Endothelial cell of umbilical vein (primary cell): ENCODE measurements around the gene CBL. TPM values are rescaled to one million over a fixed set of nuclear protein-coding genes. Genes with fewer than 3 reads are reported as not detected.

Experiments used
- BruUV-seq: library from RNA; stranded (reverse); fragments of 400-500 nt; replicated peaks from 2 replicates; lab custom pipeline; 2021; lab: Mats Ljungman, UMichigan
- CTCF ChIA-PET: fragments of 300-600, 350-600 bp; sonication (Branson Sonifier 250); formaldehyde crosslinking; loops from one replicate; lab custom pipeline; 2021; ENCODE audit warnings: antibody characterized with exemption, inconsistent platforms; lab: Charles Lee
- POLR2A ChIA-PET: fragments of 300-600, 350-600 bp; sonication (Branson Sonifier 250); formaldehyde crosslinking; loops from one replicate; lab custom pipeline; 2021; ENCODE audit warnings: antibody characterized with exemption, inconsistent platforms; lab: Charles Lee
- DNase-seq: peaks from one replicate; pipeline ENCODE4 v3.0.0-alpha.2; 2011; ENCODE audit warnings: low read depth, low spot score
- FAIRE-seq: peaks from 2 replicates; lab custom pipeline; 2011; peaks lifted over from hg19 to GRCh38; lab: Jason Lieb, UNC
- H2AFZ ChIP-seq: 2 replicates; pipeline ENCODE4 v1.6.0; 2012; ENCODE audit warnings: low read depth, low read length, control low read depth, inconsistent platforms
- H3K27ac ChIP-seq: 2 replicates; pipeline ENCODE4 v1.5.1; 2011; ENCODE audit warnings: low read depth, mild to moderate bottlenecking, control low read depth, low read length, moderate library complexity; ENCODE audit not compliant: insufficient read depth
- H3K27me3 ChIP-seq, 2 experiments: 2 replicates each; pipeline versions ENCODE4 v1.6.0 to v1.6.1; 2011; ENCODE audit warnings: low read length in 2 of 2, mixed read lengths in 1 of 2; ENCODE audit not compliant: control insufficient read depth in 2 of 2, insufficient read depth in 2 of 2
- H3K36me3 ChIP-seq, 2 experiments: 2 replicates in 1 of 2; 3 replicates in 1 of 2; pipeline ENCODE4 v1.5.1; 2011; ENCODE audit warnings: low read length in 2 of 2, mild to moderate bottlenecking in 1 of 2, moderate library complexity in 1 of 2; ENCODE audit not compliant: control insufficient read depth in 2 of 2, insufficient read depth in 2 of 2; ENCODE audit errors: extremely low read depth in 1 of 2
- H3K4me1 ChIP-seq: 3 replicates; pipeline ENCODE4 v1.5.1; 2011; ENCODE audit warnings: mild to moderate bottlenecking, low read length; ENCODE audit not compliant: control insufficient read depth, insufficient read depth; ENCODE audit errors: extremely low read depth
- H3K4me2 ChIP-seq: 2 replicates; pipeline ENCODE4 v1.6.1; 2011; ENCODE audit warnings: low read length, control low read depth, mixed read lengths; ENCODE audit not compliant: insufficient read depth
- H3K4me3 ChIP-seq, 3 experiments: fragments of 200-600 bp in 1 of 3; sonication (generic), shearing (Covaris generic) in 1 of 3; replicated peaks in 1 of 3; 2 replicates each; pipeline ENCODE4 v1.5.1; 2011 to 2016; ENCODE audit warnings: control low read depth in 3 of 3, low read length in 3 of 3, mild to moderate bottlenecking in 2 of 3, inconsistent platforms in 1 of 3, low read depth in 1 of 3, moderate library complexity in 1 of 3; ENCODE audit not compliant: insufficient read depth in 1 of 3
- H3K79me2 ChIP-seq: 2 replicates; pipeline ENCODE4 v1.6.0; 2012; ENCODE audit warnings: low read length, inconsistent platforms; ENCODE audit not compliant: control insufficient read depth, insufficient read depth
- H3K9ac ChIP-seq: replicated peaks from 2 replicates; pipeline ENCODE3; 2011; ENCODE audit warnings: low read length, control low read depth; ENCODE audit not compliant: insufficient read depth; ENCODE audit errors: extremely low read depth
- H3K9me1 ChIP-seq: replicated peaks from 3 replicates; pipeline ENCODE4 v1.6.0; 2011; ENCODE audit warnings: mild to moderate bottlenecking, low read length; ENCODE audit not compliant: control insufficient read depth, insufficient read depth; ENCODE audit errors: extremely low read depth
- H3K9me3 ChIP-seq: replicated peaks from 2 replicates; pipeline ENCODE4 v1.5.1; 2012; ENCODE audit warnings: low read length, inconsistent platforms; ENCODE audit not compliant: control insufficient read depth, insufficient read depth
- H4K20me1 ChIP-seq: replicated peaks from 2 replicates; pipeline ENCODE3; 2011; ENCODE audit warnings: mild to moderate bottlenecking, low read length; ENCODE audit not compliant: control insufficient read depth, insufficient read depth; ENCODE audit errors: extremely low read depth
- EZH2 ChIP-seq: IDR thresholded peaks from 2 replicates; pipeline ENCODE4 v1.6.1; 2012; ENCODE audit warnings: borderline replicate concordance, low read depth, mild to moderate bottlenecking, moderate library complexity, low read length, inconsistent platforms; ENCODE audit not compliant: severe bottlenecking
- FOS ChIP-seq: IDR thresholded peaks from 2 replicates; pipeline ENCODE4 v1.6.1; 2011; ENCODE audit warnings: mild to moderate bottlenecking, low read length, moderate library complexity, borderline replicate concordance; ENCODE audit not compliant: insufficient read depth
- GATA2 ChIP-seq: IDR thresholded peaks from 2 replicates; pipeline ENCODE4 v1.7.0; 2011; ENCODE audit warnings: low read depth, mild to moderate bottlenecking, moderate library complexity, mixed read lengths, low read length; ENCODE audit not compliant: insufficient read length, insufficient read depth
- POLR2AphosphoS5 ChIP-seq: IDR thresholded peaks from 2 replicates; pipeline ENCODE4 v1.6.1; 2012; ENCODE audit warnings: low read depth, mild to moderate bottlenecking, control low read depth, low read length, moderate library complexity; ENCODE audit not compliant: insufficient read depth
- dilution Hi-C: fragments of 300-500 bp; cut with MboI; formaldehyde crosslinking; loops from one replicate; pipeline ENCODE4 v1.15.0; 2019; ENCODE audit warnings: low sequenced_read_pairs; ENCODE audit not compliant: extremely low pct_ligation_motif_present
- intact Hi-C: fragments of 100-400 bp; cut with micrococcal nuclease; formaldehyde crosslinking; loops from one replicate; pipeline ENCODE4 v1.10.0; 2022
- polyA plus RNA-seq, 4 experiments: library from polyadenylated mRNA; depleted of rRNA in 3 of 4; stranded (reverse) in 3 of 4; unstranded in 1 of 4; fragments of >200 nt; gene quantifications; 2 replicates each; pipeline versions ENCODE4 v1.2.1 to v1.2.3, GENCODE V29; 2011 to 2012; ENCODE audit warnings: missing spikeins in 1 of 4
- total RNA-seq: library from RNA; stranded (reverse); gene quantifications from 2 replicates; pipeline ENCODE4 v1.2.3, GENCODE V29; 2021
- TF ChIP-seq, protein P1 (sequence below), 2 donors: IDR thresholded peaks; 1 replicate in 1 of 2; 2 replicates in 1 of 2; pipeline ENCODE4 v1.5.1; 2011; ENCODE audit warnings: low read length in 2 of 2, mild to moderate bottlenecking in 2 of 2, moderate library complexity in 2 of 2, control low read depth in 1 of 2, inconsistent platforms in 1 of 2, low read depth in 1 of 2; ENCODE audit not compliant: insufficient read depth in 1 of 2; ENCODE audit errors: extremely low read depth in 1 of 2

The CBL gene
- total and polyA plus RNA-seq, 2 donors (not counting 3 experiments of a cell fraction or from before 2014, with no cell fraction given): 15.5 to 41.5 TPM

DNA sequence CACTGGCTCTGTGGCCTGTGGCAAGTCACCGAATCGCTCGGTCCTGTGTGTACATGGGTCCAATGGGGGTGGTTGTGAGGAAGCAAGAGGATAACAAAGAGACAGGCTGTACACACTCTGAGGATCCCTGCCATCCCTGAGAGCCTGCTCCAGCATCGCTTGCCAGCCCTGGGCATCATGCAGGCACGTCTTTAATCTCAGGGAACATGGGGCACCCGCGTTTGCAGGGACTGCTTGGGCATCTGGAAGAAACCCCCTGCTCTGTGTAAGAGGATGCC lies 135.8 kb downstream of the CBL start:
- dilution Hi-C loops: no loop called here
- peaks cover 0 to under 1% of the 10 kb centered on the region in 2 experiments for H3K27me3 ChIP-seq
- DNase-seq (no peak), FAIRE-seq (no peak)
- H2AFZ ChIP-seq: no peak overlapping the region
- no peaks in the 10 kb centered on the region for H4K20me1 ChIP-seq
- H3K79me2 ChIP-seq: peaks cover 7% of the 10 kb centered on the region
- no TSS peak for BruUV-seq
- H3K9me1 ChIP-seq: no peaks in the 10 kb centered on the region
- no peak overlapping the region for H3K4me2 ChIP-seq
- H3K9me3 ChIP-seq: no peaks in the 10 kb centered on the region
- intact Hi-C loops: no loop called here
- H3K4me3 ChIP-seq: no peak overlapping the region
- TF ChIP-seq, protein P1, sequence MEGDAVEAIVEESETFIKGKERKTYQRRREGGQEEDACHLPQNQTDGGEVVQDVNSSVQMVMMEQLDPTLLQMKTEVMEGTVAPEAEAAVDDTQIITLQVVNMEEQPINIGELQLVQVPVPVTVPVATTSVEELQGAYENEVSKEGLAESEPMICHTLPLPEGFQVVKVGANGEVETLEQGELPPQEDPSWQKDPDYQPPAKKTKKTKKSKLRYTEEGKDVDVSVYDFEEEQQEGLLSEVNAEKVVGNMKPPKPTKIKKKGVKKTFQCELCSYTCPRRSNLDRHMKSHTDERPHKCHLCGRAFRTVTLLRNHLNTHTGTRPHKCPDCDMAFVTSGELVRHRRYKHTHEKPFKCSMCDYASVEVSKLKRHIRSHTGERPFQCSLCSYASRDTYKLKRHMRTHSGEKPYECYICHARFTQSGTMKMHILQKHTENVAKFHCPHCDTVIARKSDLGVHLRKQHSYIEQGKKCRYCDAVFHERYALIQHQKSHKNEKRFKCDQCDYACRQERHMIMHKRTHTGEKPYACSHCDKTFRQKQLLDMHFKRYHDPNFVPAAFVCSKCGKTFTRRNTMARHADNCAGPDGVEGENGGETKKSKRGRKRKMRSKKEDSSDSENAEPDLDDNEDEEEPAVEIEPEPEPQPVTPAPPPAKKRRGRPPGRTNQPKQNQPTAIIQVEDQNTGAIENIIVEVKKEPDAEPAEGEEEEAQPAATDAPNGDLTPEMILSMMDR (IDR thresholded peaks at IDR 0.05; ENCODE audit: extremely low read depth in 1 of 2, insufficient read depth in 1 of 2, low read depth in 1 of 2, low read length in 2 of 2): no peak
- TF ChIP-seq GATA2: no peak
- no peak for TF ChIP-seq EZH2
- TF ChIP-seq POLR2AphosphoS5: no peak
- no peak for TF ChIP-seq FOS
- ChIA-PET POLR2A (no interaction called here), CTCF (interaction anchor here (5.1 to 6.3 kb wide), 3 partner anchors 14 to 30 kb away, joined by 94 to 301 read pairs (median 134); partner anchors contain the start of gene MCAM)
- H3K36me3 ChIP-seq: no peaks in the 10 kb centered on the region
- no peak overlapping the region for H3K9ac ChIP-seq
- H3K4me1 ChIP-seq: peaks cover 30% of the 10 kb centered on the region
- no peak overlapping the region for H3K27ac ChIP-seq
